Measurements from ENCODE around the gene LTBP3.

Gene LTBP3

GRCh38 chr11:65590240-65590738, 32.1 kb upstream of the LTBP3 start:
- Histone ChIP-seq H3K79me2 (ENCODE audit: control insufficient read depth, insufficient read depth, low read length, poor library complexity) (no peaks in the 10 kb centered on the region), H3K27ac (ENCODE audit: low read depth, low read length) (no peak overlapping the region), H4K8ac (ENCODE audit: low read depth, low read length) (no peak overlapping the region), H3K79me1 (ENCODE audit: low read length) (peaks cover 3% of the 10 kb centered on the region), H2BK12ac (ENCODE audit: low read length) (no peak overlapping the region), H3K18ac (ENCODE audit: low read length) (no peak overlapping the region), H3K14ac (ENCODE audit: low read length) (no peak overlapping the region), H3K36me3 (ENCODE audit: control insufficient read depth in 1 of 2, insufficient read depth in 2 of 2, low read length in 2 of 2) (peaks cover 8 to 12% of the 10 kb centered on the region in 2 experiments), H3K27me3 (ENCODE audit: insufficient read depth, low read length) (peaks cover 5% of the 10 kb centered on the region), H2AK5ac (ENCODE audit: low read length) (no peak overlapping the region), H2BK120ac (ENCODE audit: insufficient read depth, low read length, poor library complexity) (no peak overlapping the region), H3K9ac (ENCODE audit: low read length) (no peak overlapping the region), H3K9me3 (ENCODE audit: insufficient read depth, low read depth, low read length) (peaks cover 4% of the 10 kb centered on the region), H3K23ac (ENCODE audit: low read length) (no peak overlapping the region), H3K4ac (ENCODE audit: low read depth, low read length) (no peak overlapping the region), H3K4me3 (ENCODE audit: low read depth, low read length) (no peak overlapping the region), H3K4me2 (ENCODE audit: low read length) (no peak overlapping the region), H3K4me1 (ENCODE audit: control insufficient read depth in 1 of 2, insufficient read depth in 2 of 2, low read length in 2 of 2) (peaks cover 0 to 8% of the 10 kb centered on the region in 2 experiments), H4K91ac (ENCODE audit: low read depth, low read length) (no peak overlapping the region), H4K12ac (ENCODE audit: low read depth, low read length) (no peak overlapping the region), H2AFZ (ENCODE audit: insufficient read depth, low read length, poor library complexity) (no peak overlapping the region), H2BK5ac (ENCODE audit: low read depth, low read length, poor library complexity) (no peak overlapping the region)
- no CpG with 5 or more reads among the region's 8 CpGs for WGBS (ENCODE audit: extremely low coverage, insufficient coverage, insufficient read length)
- DNase-seq: no peak

GRCh38 chr11:65589444-65590239, 31.5 kb upstream of the LTBP3 start:
- H3K79me1 ChIP-seq (ENCODE audit: low read length): peaks cover 3% of the 10 kb centered on the region
- no peak overlapping the region for H3K4ac ChIP-seq (ENCODE audit: low read depth, low read length)
- no CpG with 5 or more reads among the region's 9 CpGs for WGBS (ENCODE audit: extremely low coverage, insufficient coverage, insufficient read length)
- H2AK5ac ChIP-seq (ENCODE audit: low read length): no peak overlapping the region
- peaks cover 5% of the 10 kb centered on the region for H3K27me3 ChIP-seq (ENCODE audit: insufficient read depth, low read length)
- no peak overlapping the region for H3K23ac ChIP-seq (ENCODE audit: low read length)
- no peak overlapping the region for H2BK120ac ChIP-seq (ENCODE audit: insufficient read depth, low read length, poor library complexity)
- no peak overlapping the region for H3K4me2 ChIP-seq (ENCODE audit: low read length)
- peaks cover 4% of the 10 kb centered on the region for H3K9me3 ChIP-seq (ENCODE audit: insufficient read depth, low read depth, low read length)
- no peak overlapping the region for H4K8ac ChIP-seq (ENCODE audit: low read depth, low read length)
- peaks cover 0 to 8% of the 10 kb centered on the region in 2 experiments for H3K4me1 ChIP-seq (ENCODE audit: control insufficient read depth in 1 of 2, insufficient read depth in 2 of 2, low read length in 2 of 2)
- H3K18ac ChIP-seq (ENCODE audit: low read length): no peak overlapping the region
- H2BK5ac ChIP-seq (ENCODE audit: low read depth, low read length, poor library complexity): no peak overlapping the region
- H3K36me3 ChIP-seq (ENCODE audit: control insufficient read depth in 1 of 2, insufficient read depth in 2 of 2, low read length in 2 of 2): peaks cover 8 to 15% of the 10 kb centered on the region in 2 experiments
- no peak overlapping the region for H4K91ac ChIP-seq (ENCODE audit: low read depth, low read length)
- no peak overlapping the region for H3K14ac ChIP-seq (ENCODE audit: low read length)
- no peak overlapping the region for H4K12ac ChIP-seq (ENCODE audit: low read depth, low read length)
- no peak overlapping the region for H3K9ac ChIP-seq (ENCODE audit: low read length)
- no peak overlapping the region for H2AFZ ChIP-seq (ENCODE audit: insufficient read depth, low read length, poor library complexity)
- H3K27ac ChIP-seq (ENCODE audit: low read depth, low read length): no peak overlapping the region
- no peaks in the 10 kb centered on the region for H3K79me2 ChIP-seq (ENCODE audit: control insufficient read depth, insufficient read depth, low read length, poor library complexity)
- H3K4me3 ChIP-seq (ENCODE audit: low read depth, low read length): no peak overlapping the region
- DNase-seq: no peak
- no peak overlapping the region for H2BK12ac ChIP-seq (ENCODE audit: low read length)

GRCh38 chr11:65588199-65589054, 30.3 kb upstream of the LTBP3 start:
- H4K8ac ChIP-seq (ENCODE audit: low read depth, low read length): no peak overlapping the region
- peaks cover 3% of the 10 kb centered on the region for H3K79me1 ChIP-seq (ENCODE audit: low read length)
- no peak overlapping the region for H3K4ac ChIP-seq (ENCODE audit: low read depth, low read length)
- H3K23ac ChIP-seq (ENCODE audit: low read length): no peak overlapping the region
- H3K18ac ChIP-seq (ENCODE audit: low read length): no peak overlapping the region
- peaks cover 5% of the 10 kb centered on the region for H3K27me3 ChIP-seq (ENCODE audit: insufficient read depth, low read length)
- peak in 1 of 2 donors; percentile 43 for DNase-seq
- H4K12ac ChIP-seq (ENCODE audit: low read depth, low read length): no peak overlapping the region
- peaks cover 10 to 16% of the 10 kb centered on the region in 2 experiments for H3K36me3 ChIP-seq (ENCODE audit: control insufficient read depth in 1 of 2, insufficient read depth in 2 of 2, low read length in 2 of 2)
- no peak overlapping the region for H3K14ac ChIP-seq (ENCODE audit: low read length)
- no peak overlapping the region for H3K9ac ChIP-seq (ENCODE audit: low read length)
- no peak overlapping the region for H3K4me2 ChIP-seq (ENCODE audit: low read length)
- H2AFZ ChIP-seq (ENCODE audit: insufficient read depth, low read length, poor library complexity): no peak overlapping the region
- no peak overlapping the region for H2AK5ac ChIP-seq (ENCODE audit: low read length)
- H2BK12ac ChIP-seq (ENCODE audit: low read length): no peak overlapping the region
- H3K9me3 ChIP-seq (ENCODE audit: insufficient read depth, low read depth, low read length): peaks cover 4% of the 10 kb centered on the region
- H3K4me1 ChIP-seq (ENCODE audit: control insufficient read depth in 1 of 2, insufficient read depth in 2 of 2, low read length in 2 of 2): peaks cover 0 to 8% of the 10 kb centered on the region in 2 experiments
- no CpG with 5 or more reads among the region's 13 CpGs for WGBS (ENCODE audit: extremely low coverage, insufficient coverage, insufficient read length)
- H3K4me3 ChIP-seq (ENCODE audit: low read depth, low read length): no peak overlapping the region
- H4K91ac ChIP-seq (ENCODE audit: low read depth, low read length): no peak overlapping the region
- no peaks in the 10 kb centered on the region for H3K79me2 ChIP-seq (ENCODE audit: control insufficient read depth, insufficient read depth, low read length, poor library complexity)
- no peak overlapping the region for H2BK5ac ChIP-seq (ENCODE audit: low read depth, low read length, poor library complexity)
- H3K27ac ChIP-seq (ENCODE audit: low read depth, low read length): no peak overlapping the region
- no peak overlapping the region for H2BK120ac ChIP-seq (ENCODE audit: insufficient read depth, low read length, poor library complexity)

GRCh38 chr11:65586676-65587075, 28.5 kb upstream of the LTBP3 start:
- no CpG with 5 or more reads among the region's 2 CpGs for WGBS (ENCODE audit: extremely low coverage, insufficient coverage, insufficient read length)
- no peaks in the 10 kb centered on the region for H3K27me3 ChIP-seq (ENCODE audit: insufficient read depth, low read length)
- H3K4me3 ChIP-seq (ENCODE audit: low read depth, low read length): no peak overlapping the region
- H3K4me1 ChIP-seq (ENCODE audit: control insufficient read depth in 1 of 2, insufficient read depth in 2 of 2, low read length in 2 of 2): peaks cover 0 to under 1% of the 10 kb centered on the region in 2 experiments
- no peak overlapping the region for H2BK120ac ChIP-seq (ENCODE audit: insufficient read depth, low read length, poor library complexity)
- no peak overlapping the region for H2AFZ ChIP-seq (ENCODE audit: insufficient read depth, low read length, poor library complexity)
- no peak overlapping the region for H4K91ac ChIP-seq (ENCODE audit: low read depth, low read length)
- H3K9ac ChIP-seq (ENCODE audit: low read length): no peak overlapping the region
- no peak overlapping the region for H4K8ac ChIP-seq (ENCODE audit: low read depth, low read length)
- H3K14ac ChIP-seq (ENCODE audit: low read length): no peak overlapping the region
- H3K23ac ChIP-seq (ENCODE audit: low read length): no peak overlapping the region
- H3K4ac ChIP-seq (ENCODE audit: low read depth, low read length): no peak overlapping the region
- no peak for DNase-seq
- H3K4me2 ChIP-seq (ENCODE audit: low read length): no peak overlapping the region
- no peak overlapping the region for H2AK5ac ChIP-seq (ENCODE audit: low read length)
- no peak overlapping the region for H4K12ac ChIP-seq (ENCODE audit: low read depth, low read length)
- peaks cover 4% of the 10 kb centered on the region for H3K9me3 ChIP-seq (ENCODE audit: insufficient read depth, low read depth, low read length)
- no peaks in the 10 kb centered on the region for H3K79me2 ChIP-seq (ENCODE audit: control insufficient read depth, insufficient read depth, low read length, poor library complexity)
- no peak overlapping the region for H3K18ac ChIP-seq (ENCODE audit: low read length)
- H2BK5ac ChIP-seq (ENCODE audit: low read depth, low read length, poor library complexity): no peak overlapping the region
- no peak overlapping the region for H3K27ac ChIP-seq (ENCODE audit: low read depth, low read length)
- H3K36me3 ChIP-seq (ENCODE audit: control insufficient read depth in 1 of 2, insufficient read depth in 2 of 2, low read length in 2 of 2): peaks cover 14 to 18% of the 10 kb centered on the region in 2 experiments
- no peaks in the 10 kb centered on the region for H3K79me1 ChIP-seq (ENCODE audit: low read length)
- no peak overlapping the region for H2BK12ac ChIP-seq (ENCODE audit: low read length)

All from trophoblast cell (in vitro differentiated cells and primary cell).